GM21825 (cell line): Measurements from ENCODE around the gene ENO2.
"Not testable (repeated sequence)": the region's sequence is repeated elsewhere in the genome, so short reads cannot be mapped to it uniquely, and the experiment has no call there.

Experiments
- ATAC-seq: cut with Tn5 transposase; IDR thresholded peaks from one replicate; pipeline ENCODE4 v1.9.1; 2021; ENCODE audit warnings: mild to moderate bottlenecking, moderate library complexity; ENCODE audit not compliant: unreplicated experiment

ENO2 gene

DNA sequence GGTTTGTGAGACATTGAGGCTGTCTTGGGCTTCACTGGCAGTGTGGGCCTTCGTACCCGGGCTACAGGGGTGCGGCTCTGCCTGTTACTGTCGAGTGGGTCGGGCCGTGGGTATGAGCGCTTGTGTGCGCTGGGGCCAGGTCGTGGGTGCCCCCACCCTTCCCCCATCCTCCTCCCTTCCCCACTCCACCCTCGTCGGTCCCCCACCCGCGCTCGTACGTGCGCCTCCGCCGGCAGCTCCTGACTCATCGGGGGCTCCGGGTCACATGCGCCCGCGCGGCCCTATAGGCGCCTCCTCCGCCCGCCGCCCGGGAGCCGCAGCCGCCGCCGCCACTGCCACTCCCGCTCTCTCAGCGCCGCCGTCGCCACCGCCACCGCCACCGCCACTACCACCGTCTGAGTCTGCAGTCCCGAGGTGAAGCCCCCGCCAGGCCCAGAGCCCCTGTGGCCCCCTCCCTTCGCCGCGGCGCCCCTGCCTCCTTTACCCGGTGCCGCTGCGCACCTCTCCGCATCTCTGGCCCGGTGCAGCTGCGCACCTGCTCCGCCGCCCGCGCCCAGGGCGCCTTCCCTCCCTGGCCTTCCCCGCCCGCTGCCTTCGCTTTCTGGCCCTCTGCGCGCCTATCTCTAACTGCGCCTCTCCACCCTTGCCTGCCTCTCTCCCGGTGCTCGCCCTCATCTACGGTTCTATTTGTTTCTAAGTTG lies at the start of gene ENO2:
Gene ENO2 (plus strand): TSS at position 335 of the 701 bp plus-strand sequence. CDS start 1,253 bp downstream, outside the sequence.
- peak; percentile 73 for ATAC-seq

GRCh38 chr12:6865307-6865706 lies 49.1 kb upstream of the ENO2 start:
- not testable (repeated sequence) for ATAC-seq

- no peak for ATAC-seq
Measured at GRCh38 chr12:6866163-6866919, 48.0 kb upstream of the ENO2 start.

DNA sequence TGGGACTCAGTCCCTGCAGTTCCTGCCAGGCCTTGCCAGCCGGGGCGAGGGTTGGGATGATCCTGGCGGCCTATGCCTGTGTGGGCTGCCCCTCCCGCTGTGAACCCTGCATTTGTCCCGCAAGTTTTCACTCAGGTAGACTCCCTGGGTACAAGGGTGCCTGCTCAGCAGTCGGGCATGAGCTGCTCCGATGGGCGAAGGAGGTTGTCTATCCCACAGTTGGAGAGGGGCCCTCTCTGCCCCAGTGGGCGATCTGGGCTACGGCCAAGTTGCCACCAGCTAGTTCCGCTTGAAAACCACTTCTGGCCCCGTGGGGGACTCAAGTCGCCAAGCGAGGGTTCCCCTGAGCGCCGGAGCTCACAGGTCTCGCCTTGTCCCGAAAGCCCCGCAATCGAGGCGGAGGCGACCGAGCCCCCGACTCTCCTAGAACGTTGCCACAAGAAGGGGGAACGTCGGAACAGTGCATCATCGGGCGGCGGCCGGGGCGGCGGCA lies 47.4 kb upstream of the ENO2 start:
- ATAC-seq = peak; percentile 2

GRCh38 chr12:6867413-6868210 lies 46.8 kb upstream of the ENO2 start, which contains the start of gene TPI1:
Gene TPI1, plus strand, starts transcription at chr12:6867531. Its CDS starts 36 bp downstream, at chr12:6867567.
- ATAC-seq = peak; percentile 47

- no peak for ATAC-seq
Measured at GRCh38 chr12:6868211-6869048, 46.0 kb upstream of the ENO2 start.

GRCh38 chr12:6869049-6870021 lies 45.0 kb upstream of the ENO2 start:
- ATAC-seq = no peak

GRCh38 chr12:6870304-6870703 lies 44.1 kb upstream of the ENO2 start:
- ATAC-seq = not testable (repeated sequence)

GRCh38 chr12:6871052-6871957 lies 43.1 kb upstream of the ENO2 start:
- no peak for ATAC-seq

DNA sequence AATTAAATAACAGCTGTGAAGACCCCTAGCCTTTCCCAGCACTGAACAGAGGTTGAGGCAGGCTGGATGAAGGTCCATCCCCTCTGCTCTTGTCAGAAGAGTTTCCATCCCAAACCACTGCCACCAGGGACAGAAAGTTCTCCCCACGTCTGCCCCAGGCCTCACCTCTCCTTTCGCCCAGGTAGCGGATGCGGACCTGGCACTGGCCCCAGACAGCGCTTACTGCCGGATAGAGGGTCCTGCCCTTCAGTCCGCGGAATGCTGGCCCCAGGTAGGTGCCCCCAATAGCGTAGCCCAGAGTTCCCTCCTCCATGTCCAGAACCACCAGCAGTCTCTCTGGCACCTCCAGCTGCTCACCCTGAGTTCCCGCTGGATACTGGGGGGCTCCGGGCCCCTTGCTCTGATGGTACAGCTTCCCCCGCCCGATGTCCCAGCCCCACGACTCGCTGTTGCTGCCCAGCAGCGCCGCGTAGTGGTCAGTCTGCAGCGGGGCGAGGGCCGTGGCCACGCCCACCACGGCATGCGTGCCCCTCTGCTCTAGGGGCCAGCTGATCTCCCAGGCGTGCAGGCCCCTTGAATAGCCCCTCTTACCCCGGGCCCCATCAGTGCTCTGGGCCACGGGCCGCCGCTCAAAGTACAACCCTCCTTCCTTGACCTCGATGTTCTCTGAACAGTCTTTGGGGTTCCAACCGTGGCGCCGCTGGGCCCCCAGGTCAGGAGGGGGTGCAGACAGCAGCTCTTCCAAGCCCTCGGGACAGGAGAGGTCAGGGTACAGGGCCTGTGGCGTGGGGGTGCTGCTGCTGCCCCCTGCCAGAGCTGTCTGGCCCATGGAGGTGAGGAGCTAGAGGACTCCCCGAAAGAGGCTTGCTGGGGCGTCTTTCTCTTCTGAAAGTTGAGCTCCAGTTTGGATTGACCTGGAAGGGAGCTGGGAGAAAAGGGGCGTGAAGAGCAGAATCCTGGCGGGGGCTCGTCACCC lies 42.0 kb upstream of the ENO2 start:
- ATAC-seq = peak; percentile 39

DNA sequence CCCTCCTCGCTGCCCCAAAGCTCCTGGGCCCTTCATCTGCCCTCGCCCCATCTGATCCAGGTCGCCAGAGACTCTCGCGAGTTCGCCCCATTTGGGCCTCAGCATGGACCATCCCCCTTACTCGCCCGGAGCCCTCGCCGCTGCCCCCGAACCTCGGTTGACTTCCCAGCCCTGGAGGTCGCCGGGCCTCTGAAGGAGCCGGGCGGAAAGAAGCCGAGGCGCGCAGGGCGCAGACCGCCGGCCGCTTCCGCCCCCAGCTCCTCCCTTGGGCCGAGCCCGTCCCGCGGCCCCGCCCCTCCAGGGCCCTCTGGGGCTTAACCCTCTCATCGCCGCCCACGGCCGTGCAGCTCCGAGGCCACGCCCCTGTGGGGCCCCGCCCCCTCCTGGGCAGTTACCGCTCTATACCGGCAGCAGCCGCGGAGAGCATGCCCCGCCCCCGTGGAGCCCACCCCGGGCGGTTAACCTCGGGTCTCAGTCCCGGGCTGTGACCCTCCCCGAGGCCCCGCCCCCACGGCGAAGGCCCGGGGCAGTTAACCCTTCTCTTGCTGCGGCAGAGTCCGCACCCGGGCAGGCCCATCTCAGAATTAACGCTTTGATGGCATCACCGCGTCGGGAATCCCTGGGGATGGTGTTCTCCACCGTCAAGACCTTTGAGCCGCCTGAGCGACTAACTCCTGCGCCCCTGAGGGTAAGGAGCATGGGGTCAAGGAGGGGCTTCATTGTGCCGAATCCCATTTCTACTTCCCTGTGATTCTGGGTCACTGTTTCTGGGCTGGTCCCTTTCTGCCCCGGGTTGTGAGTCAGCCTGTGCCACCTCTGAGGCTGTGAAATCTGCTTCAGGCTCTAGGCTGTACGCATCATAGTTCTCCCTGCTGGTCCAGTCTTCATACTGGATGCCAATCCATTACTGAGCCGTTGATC lies 41.0 kb upstream of the ENO2 start, which contains the start of gene SPSB2:
Gene SPSB2 (minus strand): TSS at position 210 of the 921 bp plus-strand sequence. CDS start 402 bp downstream, outside the sequence.
- ATAC-seq = peak; percentile 68

GRCh38 chr12:6874015-6874368 lies 40.4 kb upstream of the ENO2 start:
- ATAC-seq = not testable (repeated sequence)

- ATAC-seq = not testable (repeated sequence)
Measured at GRCh38 chr12:6879824-6880223, 34.6 kb upstream of the ENO2 start.

DNA sequence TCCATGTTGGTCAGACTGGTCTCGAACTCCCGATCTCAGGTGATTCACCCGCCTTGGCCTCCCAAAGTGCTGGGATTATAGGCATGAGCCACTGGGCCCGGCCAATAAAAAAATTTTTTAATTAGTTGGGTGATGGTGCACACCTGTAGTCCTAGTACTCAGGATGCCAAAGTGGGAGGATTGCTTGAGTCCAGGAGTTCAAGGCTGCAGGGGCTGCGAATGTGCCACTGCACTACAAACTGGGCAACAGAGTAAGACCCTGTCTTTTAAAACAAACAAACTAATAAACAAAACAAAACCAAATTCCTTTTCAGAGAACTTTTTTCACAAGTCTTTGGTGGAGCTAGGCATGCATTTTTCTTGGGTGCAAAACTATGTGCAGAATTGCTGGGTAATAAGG lies 31.1 kb upstream of the ENO2 start:
- ATAC-seq = no peak

GRCh38 chr12:6883683-6884082 lies 30.7 kb upstream of the ENO2 start:
- no peak for ATAC-seq

- ATAC-seq = no peak
Measured at GRCh38 chr12:6884539-6884938, 29.8 kb upstream of the ENO2 start.
